OCI-LY7 (cell line): ENCODE data around the gene TRAF2.

Experiments
- CTCF ChIP-seq: fragments of 200-600 bp; sonication (generic); conservative IDR thresholded peaks from 2 replicates; pipeline ENCODE4 v1.5.1; 2014; ENCODE audit warnings: mild to moderate bottlenecking, antibody characterized with exemption, low read length, moderate library complexity, mixed read lengths
- EZH2phosphoT487 ChIP-seq: fragments of 200-600 bp; sonication (generic); IDR thresholded peaks from 2 replicates; pipeline ENCODE4 v1.6.1; 2018; ENCODE audit warnings: low read depth, borderline replicate concordance, mild to moderate bottlenecking, mixed run types, antibody characterized with exemption, low read length, moderate library complexity, mixed read lengths

DNA sequence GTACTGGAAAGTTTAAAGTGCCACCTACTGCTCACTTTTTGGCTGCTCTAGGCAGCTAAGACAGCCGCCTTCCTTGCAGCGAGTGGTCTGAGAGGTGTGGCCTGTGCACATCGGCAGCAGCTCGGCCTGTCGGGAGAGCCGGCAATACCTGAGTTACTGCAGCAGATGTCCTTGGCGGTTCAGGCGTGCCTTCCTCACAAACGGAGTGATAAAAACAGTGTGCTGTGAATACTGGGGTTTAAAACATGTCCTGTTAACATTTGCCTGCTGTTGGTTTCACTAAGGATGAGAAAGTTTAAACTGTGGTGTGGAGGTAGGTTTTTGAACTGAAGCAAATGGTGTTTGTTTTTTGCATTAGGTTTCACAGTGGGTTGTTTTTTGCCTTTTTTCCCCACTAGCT lies 12.9 kb downstream of the TRAF2 start:
- TF ChIP-seq CTCF (no peak), EZH2phosphoT487 (no peak)
